PC-3 (cell line): ENCODE results near the gene DRAM2. TPM values are rescaled to one million over a fixed set of nuclear protein-coding genes. Genes with fewer than 3 reads are reported as not detected.

Source experiments
- ATAC-seq: fragments of 200-7000 bp; cut with Tn5 transposase; 2 replicates; pipeline ENCODE4 v1.9.1; 2020; ENCODE audit warnings: mild to moderate bottlenecking, moderate library complexity
- BruUV-seq: library from RNA; stranded (reverse); fragments of 400-500 nt; replicated peaks from 2 replicates; lab custom pipeline; 2021; lab: Mats Ljungman, UMichigan
- CTCF ChIA-PET: fragments of 300-600 bp; sonication (Branson Sonifier 250); formaldehyde crosslinking; loops from one replicate; lab custom pipeline; 2022; ENCODE audit warnings: antibody characterized with exemption; lab: Charles Lee
- POLR2A ChIA-PET: fragments of 300-600 bp; sonication (Branson Sonifier 250); formaldehyde crosslinking; loops from one replicate; lab custom pipeline; 2022; ENCODE audit warnings: antibody characterized with exemption; ENCODE audit not compliant: unreplicated experiment; lab: Charles Lee
- DNase-seq: peaks from one replicate; pipeline ENCODE4 v3.0.0-alpha.2; 2015
- H2AFZ ChIP-seq: fragments of 300-600 bp; sonication (generic); 2 replicates; pipeline ENCODE4 v1.6.0; 2016; ENCODE audit warnings: antibody characterized with exemption, low read length
- H3F3A ChIP-seq: fragments of 300-600 bp; sonication (generic); one replicate; pipeline ENCODE4 v1.6.0; 2017; ENCODE audit warnings: antibody characterized with exemption, low read length, control low read depth, mild to moderate bottlenecking; ENCODE audit not compliant: unreplicated experiment
- H3K27ac ChIP-seq: fragments of 300-600 bp; sonication (generic); 2 replicates; pipeline ENCODE4 v1.5.1; 2016; ENCODE audit warnings: mild to moderate bottlenecking, low read length
- H3K27me3 ChIP-seq: fragments of 300-600 bp; sonication (generic); 2 replicates; pipeline ENCODE4 v1.6.1; 2016; ENCODE audit warnings: low read length, mixed read lengths
- H3K36me3 ChIP-seq: fragments of 300-600 bp; sonication (generic); 2 replicates; pipeline ENCODE4 v1.6.1; 2016; ENCODE audit warnings: low read depth, mixed run types, low read length, mixed read lengths
- H3K4me1 ChIP-seq: fragments of 300-600 bp; sonication (generic); 2 replicates; pipeline ENCODE4 v1.5.1; 2016; ENCODE audit warnings: low read length; ENCODE audit not compliant: insufficient read depth
- H3K4me2 ChIP-seq: fragments of 300-600 bp; sonication (generic); 2 replicates; pipeline ENCODE4 v1.6.0; 2016; ENCODE audit warnings: low read length
- H3K4me3 ChIP-seq: fragments of 300-600 bp; sonication (generic); 2 replicates; pipeline ENCODE4 v1.5.1; 2016; ENCODE audit warnings: mild to moderate bottlenecking, low read length, mixed read lengths
- H3K79me2 ChIP-seq: fragments of 300-600 bp; sonication (generic); 2 replicates; pipeline ENCODE4 v1.6.1; 2017; ENCODE audit warnings: low read length, mixed read lengths
- H3K9ac ChIP-seq: fragments of 300-600 bp; sonication (generic); 2 replicates; pipeline ENCODE4 v1.6.0; 2016; ENCODE audit warnings: mild to moderate bottlenecking, low read length
- H3K9me2 ChIP-seq: fragments of 300-600 bp; sonication (generic); replicated peaks from 2 replicates; pipeline ENCODE4 v1.6.1; 2016; ENCODE audit warnings: mixed run types, low read length, mixed read lengths
- H3K9me3 ChIP-seq: fragments of 300-600 bp; sonication (generic); 2 replicates; pipeline ENCODE4 v1.6.1; 2016; ENCODE audit warnings: low read length, mixed read lengths
- H4K20me1 ChIP-seq: fragments of 300-600 bp; sonication (generic); 2 replicates; pipeline ENCODE4 v1.6.1; 2016; ENCODE audit warnings: low read length, mixed read lengths
- EZH2 ChIP-seq: fragments of 300-600 bp; sonication (generic); IDR thresholded peaks from one replicate; pipeline ENCODE4 v1.6.1; 2017; ENCODE audit warnings: antibody characterized with exemption, mild to moderate bottlenecking, low read length; ENCODE audit not compliant: unreplicated experiment
- EZH2phosphoT487 ChIP-seq: fragments of 300-600 bp; sonication (generic); IDR thresholded peaks from 2 replicates; pipeline ENCODE4 v1.6.1; 2018; ENCODE audit warnings: mild to moderate bottlenecking, antibody characterized with exemption, low read length, borderline replicate concordance
- intact Hi-C: fragments of 100-400 bp; cut with micrococcal nuclease; formaldehyde crosslinking; loops from 2 replicates; pipeline ENCODE4 v1.9.0; 2023
- total RNA-seq: library from RNA; depleted of rRNA; stranded (reverse); fragments of >200 nt; gene quantifications from 2 replicates; pipeline ENCODE4 v1.2.3, GENCODE V29; 2014
- TF ChIP-seq, protein P1 (sequence below): fragments of 300-600 bp; sonication (generic); conservative IDR thresholded peaks from 2 replicates; pipeline ENCODE4 v1.5.1; 2017; ENCODE audit warnings: antibody characterized with exemption, low read depth, mild to moderate bottlenecking, low read length

The DRAM2 gene
- total RNA-seq, 1 experiment from 2014 or later: 30.0 TPM

DNA sequence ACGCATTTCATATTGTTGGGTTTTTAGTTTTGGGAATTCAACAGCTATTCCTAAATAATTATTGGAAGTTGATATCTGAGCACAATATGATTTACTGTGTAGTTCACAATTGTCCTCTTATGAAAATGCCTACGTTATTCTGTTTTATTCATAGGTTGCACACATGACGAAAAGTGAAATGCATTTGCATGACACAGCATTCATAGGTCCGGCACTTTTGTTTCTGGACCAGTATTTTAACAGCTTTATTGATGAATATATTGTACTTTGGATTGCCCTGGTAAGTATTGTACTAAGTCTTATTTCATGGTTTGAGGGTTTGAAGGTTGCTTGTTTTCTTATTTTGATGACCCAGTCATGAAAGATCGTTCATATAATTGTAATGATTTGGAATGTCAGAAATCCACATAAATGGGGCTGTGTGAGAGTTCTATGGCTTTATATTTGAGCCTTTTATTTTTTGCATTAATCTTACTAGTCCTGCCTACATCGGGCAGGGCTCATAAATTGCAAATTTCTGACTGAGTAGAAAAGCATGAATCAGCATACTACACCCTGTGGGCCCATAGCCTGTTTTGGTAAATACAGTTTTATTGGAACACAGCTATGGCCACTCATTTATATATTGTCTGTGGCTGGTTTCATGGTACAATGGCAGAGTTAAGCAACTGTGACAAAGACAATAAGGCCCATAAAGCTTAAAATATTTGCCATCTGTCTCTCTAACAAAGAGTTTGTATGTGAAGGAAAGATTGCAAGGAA lies 43.6 kb upstream of the DRAM2 start:
- ATAC-seq (peak; percentile 60), DNase-seq (no peak)
- no peaks in the 10 kb centered on the region for H4K20me1 ChIP-seq
- CTCF ChIA-PET: no interaction called here
- no peaks in the 10 kb centered on the region for H3K27me3 ChIP-seq
- no peaks in the 10 kb centered on the region for H3K9me3 ChIP-seq
- no peak overlapping the region for H2AFZ ChIP-seq
- H3K36me3 ChIP-seq: peaks cover 23% of the 10 kb centered on the region
- H3K4me2 ChIP-seq: no peak overlapping the region
- intact Hi-C loops: no loop called here
- POLR2A ChIA-PET: interaction anchor here (0.6 kb wide), 1 partner anchor 10 kb away, joined by 4 read pairs; no protein-coding TSS in a partner anchor
- no peak overlapping the region for H3K9ac ChIP-seq
- H3K4me1 ChIP-seq: no peaks in the 10 kb centered on the region
- no peak for TF ChIP-seq EZH2
- TF ChIP-seq, protein P1, sequence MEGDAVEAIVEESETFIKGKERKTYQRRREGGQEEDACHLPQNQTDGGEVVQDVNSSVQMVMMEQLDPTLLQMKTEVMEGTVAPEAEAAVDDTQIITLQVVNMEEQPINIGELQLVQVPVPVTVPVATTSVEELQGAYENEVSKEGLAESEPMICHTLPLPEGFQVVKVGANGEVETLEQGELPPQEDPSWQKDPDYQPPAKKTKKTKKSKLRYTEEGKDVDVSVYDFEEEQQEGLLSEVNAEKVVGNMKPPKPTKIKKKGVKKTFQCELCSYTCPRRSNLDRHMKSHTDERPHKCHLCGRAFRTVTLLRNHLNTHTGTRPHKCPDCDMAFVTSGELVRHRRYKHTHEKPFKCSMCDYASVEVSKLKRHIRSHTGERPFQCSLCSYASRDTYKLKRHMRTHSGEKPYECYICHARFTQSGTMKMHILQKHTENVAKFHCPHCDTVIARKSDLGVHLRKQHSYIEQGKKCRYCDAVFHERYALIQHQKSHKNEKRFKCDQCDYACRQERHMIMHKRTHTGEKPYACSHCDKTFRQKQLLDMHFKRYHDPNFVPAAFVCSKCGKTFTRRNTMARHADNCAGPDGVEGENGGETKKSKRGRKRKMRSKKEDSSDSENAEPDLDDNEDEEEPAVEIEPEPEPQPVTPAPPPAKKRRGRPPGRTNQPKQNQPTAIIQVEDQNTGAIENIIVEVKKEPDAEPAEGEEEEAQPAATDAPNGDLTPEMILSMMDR: no peak
- H3F3A ChIP-seq: no peaks in the 10 kb centered on the region
- H3K9me2 ChIP-seq: no peaks in the 10 kb centered on the region
- no TSS peak for BruUV-seq
- H3K27ac ChIP-seq: no peak overlapping the region
- H3K79me2 ChIP-seq: no peaks in the 10 kb centered on the region
- H3K4me3 ChIP-seq: no peak overlapping the region

GRCh38 chr1:111182052-111182451 lies 42.2 kb upstream of the DRAM2 start:
- no peak for ATAC-seq
- no peak for TF ChIP-seq EZH2phosphoT487
- TF ChIP-seq EZH2: no peak
- TF ChIP-seq, protein P1: no peak
- no peaks in the 10 kb centered on the region for H3K4me1 ChIP-seq

GRCh38 chr1:111179968-111180533 lies 40.2 kb upstream of the DRAM2 start:
- no peak overlapping the region for H3K9ac ChIP-seq
- no peak overlapping the region for H3K4me2 ChIP-seq
- POLR2A ChIA-PET: no interaction called here
- H3K79me2 ChIP-seq: no peaks in the 10 kb centered on the region
- DNase-seq (no peak), ATAC-seq (no peak)
- H3K9me3 ChIP-seq: no peaks in the 10 kb centered on the region
- H3K4me3 ChIP-seq: no peak overlapping the region
- H3K4me1 ChIP-seq: no peaks in the 10 kb centered on the region
- H3K27ac ChIP-seq: no peak overlapping the region
- peaks cover 16% of the 10 kb centered on the region for H3K36me3 ChIP-seq
- no peak for TF ChIP-seq EZH2
- TF ChIP-seq EZH2phosphoT487: no peak
- no peaks in the 10 kb centered on the region for H4K20me1 ChIP-seq
- no peak overlapping the region for H2AFZ ChIP-seq
- CTCF ChIA-PET: no interaction called here
- H3K27me3 ChIP-seq: no peaks in the 10 kb centered on the region
- no peaks in the 10 kb centered on the region for H3K9me2 ChIP-seq
- intact Hi-C loops: no loop called here
- H3F3A ChIP-seq: no peaks in the 10 kb centered on the region
- no TSS peak for BruUV-seq

More at GRCh38 chr1:111182052-111182451, 42.2 kb upstream of the DRAM2 start:
- H3K4me3 ChIP-seq: no peak overlapping the region
- no peaks in the 10 kb centered on the region for H3K9me3 ChIP-seq
- CTCF ChIA-PET: interaction anchor here (0.5 kb wide), 1 partner anchor 152 kb away, joined by 3 read pairs; no protein-coding TSS in a partner anchor
- H3K4me2 ChIP-seq: no peak overlapping the region
- H4K20me1 ChIP-seq: no peaks in the 10 kb centered on the region
- H3K9ac ChIP-seq: no peak overlapping the region
- no peak overlapping the region for H2AFZ ChIP-seq
- no TSS peak for BruUV-seq
- no peaks in the 10 kb centered on the region for H3K79me2 ChIP-seq
- H3K36me3 ChIP-seq: peaks cover 20% of the 10 kb centered on the region
- intact Hi-C loops: no loop called here
- H3F3A ChIP-seq: no peaks in the 10 kb centered on the region
- no peak overlapping the region for H3K27ac ChIP-seq
- no peaks in the 10 kb centered on the region for H3K27me3 ChIP-seq
- DNase-seq: no peak
- no peaks in the 10 kb centered on the region for H3K9me2 ChIP-seq
- POLR2A ChIA-PET: no interaction called here
